IMR-90 (cell line): ENCODE data around the gene OSTC.

Experiments used
- BHLHE40 ChIP-seq: fragments of 150-350 bp; IDR thresholded peaks from 2 replicates; pipeline ENCODE4 v1.6.1; 2016; ENCODE audit warnings: mild to moderate bottlenecking, low read depth, low read length
- CHD1 ChIP-seq: IDR thresholded peaks from 2 replicates; pipeline ENCODE4 v1.6.1; 2012; ENCODE audit warnings: low read depth, low read length, improper control_type of control experiment
- MAFK ChIP-seq: IDR thresholded peaks from 2 replicates; pipeline ENCODE4 v1.6.1; 2012; ENCODE audit warnings: low read depth, low read length, improper control_type of control experiment
- MAZ ChIP-seq: IDR thresholded peaks from 2 replicates; pipeline ENCODE4 v1.6.1; 2012; ENCODE audit warnings: low read depth, mild to moderate bottlenecking, low read length, improper control_type of control experiment, moderate library complexity, borderline replicate concordance
- POLR2A ChIP-seq: IDR thresholded peaks from 2 replicates; pipeline ENCODE4 v1.6.1; 2012; ENCODE audit warnings: mild to moderate bottlenecking, low read depth, low read length
- RAD21 ChIP-seq: IDR thresholded peaks from 2 replicates; pipeline ENCODE4 v1.6.1; 2012; ENCODE audit warnings: low read length, improper control_type of control experiment
- RCOR1 ChIP-seq: IDR thresholded peaks from 2 replicates; pipeline ENCODE4 v1.6.1; 2012; ENCODE audit warnings: mild to moderate bottlenecking, low read length, improper control_type of control experiment; ENCODE audit not compliant: insufficient replicate concordance
- RFX5 ChIP-seq: IDR thresholded peaks from 2 replicates; pipeline ENCODE4 v1.8.0; 2012; ENCODE audit warnings: low read depth, mild to moderate bottlenecking, low read length, moderate library complexity
- SMC3 ChIP-seq: fragments of 150-350 bp; IDR thresholded peaks from 2 replicates; pipeline ENCODE4 v1.6.1; 2016; ENCODE audit warnings: low read depth, mild to moderate bottlenecking, antibody characterized with exemption, low read length, moderate library complexity
- TF ChIP-seq, protein P1 (sequence below): conservative IDR thresholded peaks from 2 replicates; pipeline ENCODE4 v1.5.1; 2012; ENCODE audit warnings: mild to moderate bottlenecking, low read depth, low read length, improper control_type of control experiment
- TF ChIP-seq, protein P2 (sequence below): fragments of 150-350 bp; IDR thresholded peaks from 2 replicates; pipeline ENCODE4 v1.6.1; 2017; ENCODE audit warnings: mild to moderate bottlenecking, antibody characterized with exemption, low read length, low read depth
- TF ChIP-seq, protein P3 (sequence below): fragments of 150-350 bp; IDR thresholded peaks from 2 replicates; pipeline ENCODE4 v1.6.1; 2016; ENCODE audit warnings: low read depth, mild to moderate bottlenecking, low read length, moderate library complexity, borderline replicate concordance

DNA sequence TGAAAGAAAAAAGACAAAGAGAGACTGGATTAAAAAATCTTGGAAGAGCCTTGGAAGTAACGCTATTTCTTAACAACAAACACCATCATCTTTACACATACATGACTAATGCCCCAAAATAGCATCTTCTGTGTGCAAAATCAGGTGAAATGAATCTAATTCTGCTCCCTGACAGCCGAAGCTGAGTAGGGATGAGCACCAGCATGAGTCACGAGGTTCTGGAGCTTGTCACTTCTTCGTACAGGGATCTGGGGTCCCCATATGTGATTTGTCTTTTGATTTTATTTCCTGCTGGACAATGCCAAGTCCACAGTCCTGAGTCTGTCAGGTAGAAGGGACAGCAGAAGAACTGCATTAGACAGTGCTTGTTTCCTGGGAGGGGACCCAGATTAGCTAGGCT is 55.9 kb downstream of the OSTC start:
- TF ChIP-seq, protein P1, sequence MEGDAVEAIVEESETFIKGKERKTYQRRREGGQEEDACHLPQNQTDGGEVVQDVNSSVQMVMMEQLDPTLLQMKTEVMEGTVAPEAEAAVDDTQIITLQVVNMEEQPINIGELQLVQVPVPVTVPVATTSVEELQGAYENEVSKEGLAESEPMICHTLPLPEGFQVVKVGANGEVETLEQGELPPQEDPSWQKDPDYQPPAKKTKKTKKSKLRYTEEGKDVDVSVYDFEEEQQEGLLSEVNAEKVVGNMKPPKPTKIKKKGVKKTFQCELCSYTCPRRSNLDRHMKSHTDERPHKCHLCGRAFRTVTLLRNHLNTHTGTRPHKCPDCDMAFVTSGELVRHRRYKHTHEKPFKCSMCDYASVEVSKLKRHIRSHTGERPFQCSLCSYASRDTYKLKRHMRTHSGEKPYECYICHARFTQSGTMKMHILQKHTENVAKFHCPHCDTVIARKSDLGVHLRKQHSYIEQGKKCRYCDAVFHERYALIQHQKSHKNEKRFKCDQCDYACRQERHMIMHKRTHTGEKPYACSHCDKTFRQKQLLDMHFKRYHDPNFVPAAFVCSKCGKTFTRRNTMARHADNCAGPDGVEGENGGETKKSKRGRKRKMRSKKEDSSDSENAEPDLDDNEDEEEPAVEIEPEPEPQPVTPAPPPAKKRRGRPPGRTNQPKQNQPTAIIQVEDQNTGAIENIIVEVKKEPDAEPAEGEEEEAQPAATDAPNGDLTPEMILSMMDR, result no peak
- TF ChIP-seq RAD21, result no peak
- TF ChIP-seq RFX5, result no peak
- TF ChIP-seq POLR2A, result no peak
- TF ChIP-seq CHD1, result no peak
- no peak for TF ChIP-seq MAZ
- TF ChIP-seq, protein P2, sequence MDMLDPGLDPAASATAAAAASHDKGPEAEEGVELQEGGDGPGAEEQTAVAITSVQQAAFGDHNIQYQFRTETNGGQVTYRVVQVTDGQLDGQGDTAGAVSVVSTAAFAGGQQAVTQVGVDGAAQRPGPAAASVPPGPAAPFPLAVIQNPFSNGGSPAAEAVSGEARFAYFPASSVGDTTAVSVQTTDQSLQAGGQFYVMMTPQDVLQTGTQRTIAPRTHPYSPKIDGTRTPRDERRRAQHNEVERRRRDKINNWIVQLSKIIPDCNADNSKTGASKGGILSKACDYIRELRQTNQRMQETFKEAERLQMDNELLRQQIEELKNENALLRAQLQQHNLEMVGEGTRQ, result no peak
- TF ChIP-seq, protein P3, sequence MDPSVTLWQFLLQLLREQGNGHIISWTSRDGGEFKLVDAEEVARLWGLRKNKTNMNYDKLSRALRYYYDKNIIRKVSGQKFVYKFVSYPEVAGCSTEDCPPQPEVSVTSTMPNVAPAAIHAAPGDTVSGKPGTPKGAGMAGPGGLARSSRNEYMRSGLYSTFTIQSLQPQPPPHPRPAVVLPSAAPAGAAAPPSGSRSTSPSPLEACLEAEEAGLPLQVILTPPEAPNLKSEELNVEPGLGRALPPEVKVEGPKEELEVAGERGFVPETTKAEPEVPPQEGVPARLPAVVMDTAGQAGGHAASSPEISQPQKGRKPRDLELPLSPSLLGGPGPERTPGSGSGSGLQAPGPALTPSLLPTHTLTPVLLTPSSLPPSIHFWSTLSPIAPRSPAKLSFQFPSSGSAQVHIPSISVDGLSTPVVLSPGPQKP, result no peak
- TF ChIP-seq SMC3, result no peak
- TF ChIP-seq RCOR1, result no peak
- no peak for TF ChIP-seq MAFK
- no peak for TF ChIP-seq BHLHE40
